Transverse colon (tissue), 4 donors: ENCODE measurements around the gene CDKAL1. TPM values are rescaled to one million over a fixed set of nuclear protein-coding genes. Genes with fewer than 3 reads are reported as not detected.

Experiments used
- DNase-seq: peaks from one replicate; pipeline ENCODE4 v3.0.0-alpha.2; 2019
- H3K27ac ChIP-seq, 4 donors: fragments of 200-600 bp; sonication (generic); 2 replicates each; pipeline ENCODE4 v1.5.1; 2016 to 2018; ENCODE audit warnings: inconsistent platforms in 4 of 4
- H3K27me3 ChIP-seq: fragments of 200-600 bp; sonication (generic); 2 replicates; pipeline ENCODE4 v1.5.1; 2017; ENCODE audit warnings: inconsistent platforms
- H3K36me3 ChIP-seq, 4 donors: fragments of 200-600 bp; sonication (generic); 2 replicates each; pipeline ENCODE4 v1.5.1; 2017 to 2019; ENCODE audit warnings: inconsistent platforms in 4 of 4
- H3K4me1 ChIP-seq, 4 donors: fragments of 200-600 bp; sonication (generic); 2 replicates each; pipeline ENCODE4 v1.5.1; 2017 to 2020; ENCODE audit warnings: inconsistent platforms in 4 of 4
- H3K4me3 ChIP-seq, 4 donors: fragments of 200-600 bp; sonication (generic); 1 replicate in 1 of 4; 2 replicates in 3 of 4; pipeline versions ENCODE4 v1.5.1 to v1.6.1; 2017 to 2019; ENCODE audit warnings: inconsistent platforms in 4 of 4
- H3K9me3 ChIP-seq, 2 donors: fragments of 200-600 bp; sonication (generic); 2 replicates each; pipeline ENCODE4 v1.5.1; 2017 to 2019; ENCODE audit warnings: inconsistent platforms in 2 of 2
- EP300 ChIP-seq: sonication (generic); formaldehyde crosslinking; IDR thresholded peaks from one replicate; pipeline ENCODE4 v1.6.1; 2017; ENCODE audit warnings: antibody characterized with exemption, low read depth
- POLR2A ChIP-seq: fragments of 450-650 bp; IDR thresholded peaks from one replicate; pipeline ENCODE4 v1.6.1; 2016; ENCODE audit warnings: antibody characterized with exemption, mild to moderate bottlenecking, moderate library complexity
- POLR2AphosphoS5 ChIP-seq, 3 donors: sonication (generic); formaldehyde crosslinking; IDR thresholded peaks; one replicate each; pipeline ENCODE4 v1.6.1; 2016; ENCODE audit warnings: antibody characterized with exemption in 3 of 3
- WGBS, 2 donors: methylation state at CpG; one replicate each; pipeline ENCODE4 v1.1.5; 2018; ENCODE audit warnings: low coverage in 1 of 2; 5-methylcytosine and 5-hydroxymethylcytosine counted together
- in situ Hi-C, 4 donors: fragments of 200-750 bp; cut with MboI; loops; one replicate each; pipeline versions ENCODE4 v1.15.0 to v1.15.1; 2017; ENCODE audit warnings: low sequenced_read_pairs in 3 of 4, low pct_ligation_motif_present in 1 of 4, low pct_unique_long_range_greater_than_20kb in 1 of 4
- intact Hi-C: fragments of 100-400 bp; cut with DNase I; formaldehyde crosslinking; loops from one replicate; pipeline ENCODE4 v1.15.1; 2023; ENCODE audit warnings: low total_unique reads
- total RNA-seq, 4 donors: library from RNA; depleted of rRNA; stranded (reverse); fragments of >200 nt; gene quantifications; one replicate each; pipeline ENCODE4 v1.1.0, GENCODE V29; 2016
- TF ChIP-seq, protein P1 (sequence below), 5 experiments: fragments of 200-600 bp in 3 of 5; fragments of 450-650 bp in 2 of 5; sonication (generic) in 3 of 5; IDR thresholded peaks; 1 replicate in 2 of 5; 2 replicates in 3 of 5; pipeline ENCODE4 v1.5.1; 2016 to 2017; ENCODE audit warnings: antibody characterized with exemption in 5 of 5, inconsistent platforms in 3 of 5, mild to moderate bottlenecking in 2 of 5, moderate library complexity in 1 of 5

Gene CDKAL1
- total RNA-seq, 4 donors from 2014 or later = 4.8 to 21.7 (median 12.5) TPM

- no peak overlapping the region for H3K4me3 ChIP-seq
- H3K27ac ChIP-seq = no peak overlapping the region
- TF ChIP-seq, protein P1, sequence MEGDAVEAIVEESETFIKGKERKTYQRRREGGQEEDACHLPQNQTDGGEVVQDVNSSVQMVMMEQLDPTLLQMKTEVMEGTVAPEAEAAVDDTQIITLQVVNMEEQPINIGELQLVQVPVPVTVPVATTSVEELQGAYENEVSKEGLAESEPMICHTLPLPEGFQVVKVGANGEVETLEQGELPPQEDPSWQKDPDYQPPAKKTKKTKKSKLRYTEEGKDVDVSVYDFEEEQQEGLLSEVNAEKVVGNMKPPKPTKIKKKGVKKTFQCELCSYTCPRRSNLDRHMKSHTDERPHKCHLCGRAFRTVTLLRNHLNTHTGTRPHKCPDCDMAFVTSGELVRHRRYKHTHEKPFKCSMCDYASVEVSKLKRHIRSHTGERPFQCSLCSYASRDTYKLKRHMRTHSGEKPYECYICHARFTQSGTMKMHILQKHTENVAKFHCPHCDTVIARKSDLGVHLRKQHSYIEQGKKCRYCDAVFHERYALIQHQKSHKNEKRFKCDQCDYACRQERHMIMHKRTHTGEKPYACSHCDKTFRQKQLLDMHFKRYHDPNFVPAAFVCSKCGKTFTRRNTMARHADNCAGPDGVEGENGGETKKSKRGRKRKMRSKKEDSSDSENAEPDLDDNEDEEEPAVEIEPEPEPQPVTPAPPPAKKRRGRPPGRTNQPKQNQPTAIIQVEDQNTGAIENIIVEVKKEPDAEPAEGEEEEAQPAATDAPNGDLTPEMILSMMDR (IDR thresholded peaks at IDR 0.05) = no peak
- TF ChIP-seq POLR2A = no peak
- TF ChIP-seq POLR2AphosphoS5 (IDR thresholded peaks at IDR 0.05) = no peak
- no peak for TF ChIP-seq EP300
- 69 to 89% methylated on average over 6 of the region's 6 CpGs for WGBS, 2 donors
- in situ Hi-C loops (no loop called here), intact Hi-C loops (no loop called here)
- no peaks in the 10 kb centered on the region for H3K9me3 ChIP-seq
- H3K4me1 ChIP-seq = no peaks in the 10 kb centered on the region
- no peaks in the 10 kb centered on the region for H3K36me3 ChIP-seq
- DNase-seq = no peak
- no peaks in the 10 kb centered on the region for H3K27me3 ChIP-seq
Observed at GRCh38 chr6:20669571-20670314, 135.5 kb downstream of the CDKAL1 start.

DNA sequence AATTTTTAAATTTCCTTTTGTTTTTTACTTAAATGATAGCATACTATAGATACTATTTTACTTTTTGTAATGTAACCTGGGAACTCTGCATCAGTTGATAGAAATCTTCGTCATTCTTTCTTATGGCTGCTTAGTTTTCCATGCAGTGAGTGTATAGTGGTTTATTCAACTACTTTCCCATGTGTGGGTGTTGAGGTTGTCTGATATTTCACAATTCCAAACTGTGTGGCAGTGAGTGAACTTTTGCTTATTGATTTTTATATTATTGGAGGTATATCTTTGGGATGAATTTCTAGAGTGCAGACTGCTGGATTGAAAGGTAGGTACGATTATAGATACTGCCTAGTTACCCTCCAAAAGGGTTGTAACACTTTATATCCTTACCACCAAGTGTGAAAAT is 136.5 kb downstream of the CDKAL1 start:
- intact Hi-C loops (no loop called here), in situ Hi-C loops (no loop called here)
- 96 to 100% methylated on average over 1 to 2 of the region's 2 CpGs for WGBS, 2 donors
- TF ChIP-seq POLR2AphosphoS5 (IDR thresholded peaks at IDR 0.05) (no peak), POLR2A (no peak), EP300 (no peak)
- TF ChIP-seq, protein P1 (IDR thresholded peaks at IDR 0.05) = no peak
- Histone ChIP-seq H3K27ac (no peak overlapping the region), H3K4me3 (no peak overlapping the region), H3K4me1 (no peaks in the 10 kb centered on the region), H3K36me3 (no peaks in the 10 kb centered on the region), H3K27me3 (no peaks in the 10 kb centered on the region), H3K9me3 (no peaks in the 10 kb centered on the region)
- no peak for DNase-seq

DNA sequence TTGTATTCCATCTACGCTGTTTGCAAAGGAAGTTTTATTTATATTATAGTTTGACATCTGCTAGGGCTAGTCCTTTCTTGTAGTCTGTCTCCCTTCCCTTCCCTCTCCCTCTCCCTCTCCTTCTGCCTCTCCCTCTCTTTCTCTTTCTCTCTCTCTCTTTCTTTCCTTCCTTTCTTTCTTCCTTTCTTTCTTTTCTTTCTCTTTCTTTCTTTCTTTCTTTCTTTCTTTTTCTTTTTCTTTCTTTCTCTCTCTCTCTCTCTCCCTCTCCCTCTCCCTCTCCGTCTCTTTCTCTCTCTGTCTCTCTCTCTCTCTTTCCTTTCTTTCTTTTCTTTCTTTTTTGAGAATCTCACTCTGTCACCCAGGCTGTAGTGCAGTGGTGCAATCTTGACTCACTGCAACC is 137.8 kb downstream of the CDKAL1 start:
- no peak overlapping the region for H3K4me3 ChIP-seq
- TF ChIP-seq, protein P1 (IDR thresholded peaks at IDR 0.05) = no peak
- H3K27ac ChIP-seq = no peak overlapping the region
- in situ Hi-C loops = no loop called here
- no peaks in the 10 kb centered on the region for H3K27me3 ChIP-seq
- H3K4me1 ChIP-seq = no peaks in the 10 kb centered on the region
- no peaks in the 10 kb centered on the region for H3K9me3 ChIP-seq
- 71 to 76% methylated on average over 2 of the region's 2 CpGs for WGBS, 2 donors
- no peaks in the 10 kb centered on the region for H3K36me3 ChIP-seq
- intact Hi-C loops = no loop called here
- DNase-seq = no peak

DNA sequence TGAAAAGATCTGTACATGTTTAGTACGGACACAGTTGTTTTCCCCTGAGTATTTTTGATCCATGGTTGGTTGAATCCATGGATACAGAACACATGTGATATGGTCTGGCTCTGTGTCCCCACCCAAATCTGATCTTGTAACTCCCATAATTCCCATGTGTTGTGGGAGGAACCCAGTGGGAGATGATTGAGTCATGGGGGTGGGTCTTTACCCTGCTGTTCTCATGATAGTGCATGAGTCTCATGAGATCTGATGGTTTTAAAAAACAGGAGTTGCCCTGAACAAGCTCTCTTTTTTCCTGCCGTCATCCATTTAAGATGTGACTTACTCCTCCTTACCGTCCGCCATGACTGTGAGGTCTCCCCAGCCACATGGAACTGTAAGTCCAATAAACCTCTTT is 139.2 kb downstream of the CDKAL1 start:
- Histone ChIP-seq H3K4me1 (no peaks in the 10 kb centered on the region), H3K4me3 (no peak overlapping the region), H3K36me3 (no peaks in the 10 kb centered on the region), H3K27me3 (no peaks in the 10 kb centered on the region), H3K27ac (no peak overlapping the region), H3K9me3 (no peaks in the 10 kb centered on the region)
- in situ Hi-C loops (no loop called here), intact Hi-C loops (no loop called here)
- TF ChIP-seq EP300 = no peak
- TF ChIP-seq, protein P1 (IDR thresholded peaks at IDR 0.05) = no peak
- no peak for TF ChIP-seq POLR2AphosphoS5 (IDR thresholded peaks at IDR 0.05)
- no peak for DNase-seq
- WGBS, 2 donors = 95 to 98% methylated on average over 4 of the region's 4 CpGs
